COLO668 (cell line): ENCODE results near the gene BTAF1.

Experiments
- DNase-seq: peaks from one replicate; lab custom pipeline; 2025; ENCODE audit not compliant: unreplicated experiment; lab: John Stamatoyannopoulos, UW

BTAF1 gene

DNA sequence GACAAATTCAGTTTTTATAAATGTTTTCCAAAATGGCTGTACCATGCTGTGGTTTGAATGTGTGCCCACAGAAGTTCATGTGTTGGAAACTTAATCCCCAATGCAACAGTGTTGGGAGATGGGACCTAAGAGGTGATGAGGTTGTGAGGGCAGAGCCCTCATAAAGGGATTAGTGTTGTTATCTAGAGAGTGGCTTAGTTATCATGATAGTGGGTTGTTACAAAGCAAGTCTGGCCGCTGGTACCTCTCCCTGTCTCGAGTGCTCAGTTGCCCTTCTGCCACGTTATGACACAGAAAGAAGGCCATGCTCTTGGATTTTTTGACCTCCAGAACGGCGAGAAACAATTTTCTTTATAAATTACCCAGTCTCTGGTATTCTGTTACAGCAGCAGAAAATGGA is 119.0 kb downstream of the BTAF1 start:
- DNase-seq = no peak

DNA sequence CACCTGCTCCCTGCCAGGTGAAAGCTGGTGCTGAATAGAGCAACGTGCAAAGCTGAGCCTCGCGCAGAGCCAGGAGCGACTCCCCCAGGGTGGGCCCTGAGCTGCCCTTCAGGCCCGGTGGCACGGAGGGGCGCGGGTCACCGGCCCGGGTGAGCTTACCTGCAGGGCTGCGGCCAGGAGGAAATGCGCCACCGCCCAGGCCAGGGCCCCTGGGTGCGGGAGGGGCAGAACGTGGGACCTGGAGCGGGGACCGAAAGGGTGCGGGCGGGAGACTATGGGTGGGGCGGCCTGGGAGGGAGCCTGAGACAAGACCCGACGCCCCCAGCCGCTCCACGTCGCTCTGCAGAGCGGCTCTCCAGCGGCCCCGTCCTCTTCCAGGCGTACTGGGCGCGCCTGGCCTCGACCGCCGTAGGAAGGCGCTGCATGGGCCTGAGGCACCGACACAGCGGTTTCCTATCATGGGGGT is 122.1 kb downstream of the BTAF1 start:
- DNase-seq = no peak

DNA sequence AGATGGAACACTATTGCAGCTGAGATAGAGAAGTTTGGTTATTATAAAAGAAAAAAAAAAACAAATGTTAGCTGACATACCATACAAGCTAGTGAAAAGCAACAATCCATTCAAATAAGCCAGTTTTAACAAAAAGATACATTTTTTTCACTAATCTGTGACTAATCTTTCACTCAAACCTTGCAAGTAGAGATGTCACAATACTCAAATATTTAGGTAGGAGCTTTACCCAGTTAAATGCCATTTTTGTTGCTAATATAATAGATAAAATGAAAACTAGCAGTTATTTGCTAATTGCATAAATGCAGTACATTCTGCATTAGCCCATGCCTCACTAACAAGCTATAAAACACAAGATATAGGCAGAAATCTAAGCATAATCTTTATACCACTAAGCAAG is 123.6 kb downstream of the BTAF1 start:
- DNase-seq = no peak

GRCh38 chr10:92052088-92052487 is 128.5 kb downstream of the BTAF1 start:
- no peak for DNase-seq

GRCh38 chr10:92052741-92053140 is 129.2 kb downstream of the BTAF1 start:
- DNase-seq = no peak

GRCh38 chr10:92054807-92055206 is 131.2 kb downstream of the BTAF1 start:
- no peak for DNase-seq

DNA sequence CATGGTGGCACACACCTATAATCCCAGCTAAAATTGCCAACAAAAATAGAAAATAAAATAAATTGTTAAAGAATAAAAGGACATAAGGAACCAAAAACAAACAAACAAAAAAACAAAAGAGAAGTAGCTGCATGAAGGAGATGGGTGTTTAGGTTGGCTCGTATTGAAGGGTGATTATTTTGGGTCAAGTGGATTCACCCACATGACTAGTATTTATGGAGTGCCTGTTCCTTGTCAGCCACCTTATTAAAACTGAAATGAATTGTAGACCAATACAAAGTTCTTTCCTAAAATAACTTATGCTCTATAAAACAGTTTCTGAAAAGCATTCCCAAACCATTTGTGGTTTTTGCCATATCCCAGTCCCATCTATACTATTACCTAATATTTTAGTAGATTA is 138.7 kb downstream of the BTAF1 start:
- no peak for DNase-seq

- no peak for DNase-seq
These were observed 140.9 kb downstream of the BTAF1 start for GRCh38 chr10:92064506-92064905.

DNA sequence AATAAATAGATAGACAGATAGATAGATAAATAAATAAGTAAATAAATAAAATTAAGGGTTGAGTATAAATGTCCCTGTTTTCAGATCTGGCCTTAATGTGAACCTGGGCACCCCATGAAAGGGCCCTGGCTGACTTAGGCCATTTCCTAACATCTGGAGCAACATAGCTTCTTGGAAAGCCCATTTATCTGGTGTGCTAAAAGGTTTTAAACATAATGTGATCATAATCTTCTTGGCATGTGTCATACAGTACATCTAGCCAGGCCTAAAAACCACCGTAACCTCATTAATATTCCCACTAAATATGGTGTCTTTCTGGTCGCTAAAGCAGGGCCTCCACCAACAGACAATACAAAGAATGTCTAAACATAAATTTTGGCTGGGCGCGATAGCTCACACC is 142.8 kb downstream of the BTAF1 start:
- no peak for DNase-seq

- DNase-seq = no peak
These were observed 145.3 kb downstream of the BTAF1 start for GRCh38 chr10:92068900-92069299.

GRCh38 chr10:92074126-92074887 is 150.7 kb downstream of the BTAF1 start:
- no peak for DNase-seq

DNA sequence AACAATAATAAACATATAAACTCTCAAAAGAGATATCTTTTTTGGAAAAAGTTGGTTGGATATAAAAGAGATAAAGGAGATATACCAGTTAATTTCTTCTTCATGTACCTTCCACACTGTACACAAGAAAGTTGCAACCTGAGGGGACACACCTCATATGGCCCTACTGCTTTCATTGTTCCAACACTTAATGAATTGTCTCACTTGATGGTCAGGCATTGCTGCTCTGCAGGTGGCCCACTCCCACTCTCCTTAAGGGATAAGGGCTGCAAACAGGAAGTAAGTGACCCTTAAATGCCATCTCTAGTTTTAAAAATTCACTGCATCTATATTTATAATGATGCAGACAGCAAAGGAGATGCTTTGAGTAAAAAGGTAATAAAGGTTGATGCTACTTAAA is 152.3 kb downstream of the BTAF1 start:
- no peak for DNase-seq

- DNase-seq = no peak
These were observed 153.2 kb downstream of the BTAF1 start for GRCh38 chr10:92076722-92077121.

- no peak for DNase-seq
These were observed 155.4 kb downstream of the BTAF1 start for GRCh38 chr10:92079003-92079402.
